GM18873 (cell line): Measurements from ENCODE around the gene LPCAT3.

Experiments
- ATAC-seq: cut with Tn5 transposase; IDR thresholded peaks from one replicate; pipeline ENCODE4 v1.9.1; 2021; ENCODE audit warnings: mild to moderate bottlenecking, moderate library complexity, moderate number of reproducible peaks; ENCODE audit not compliant: unreplicated experiment, low FRiP score

The LPCAT3 gene

DNA sequence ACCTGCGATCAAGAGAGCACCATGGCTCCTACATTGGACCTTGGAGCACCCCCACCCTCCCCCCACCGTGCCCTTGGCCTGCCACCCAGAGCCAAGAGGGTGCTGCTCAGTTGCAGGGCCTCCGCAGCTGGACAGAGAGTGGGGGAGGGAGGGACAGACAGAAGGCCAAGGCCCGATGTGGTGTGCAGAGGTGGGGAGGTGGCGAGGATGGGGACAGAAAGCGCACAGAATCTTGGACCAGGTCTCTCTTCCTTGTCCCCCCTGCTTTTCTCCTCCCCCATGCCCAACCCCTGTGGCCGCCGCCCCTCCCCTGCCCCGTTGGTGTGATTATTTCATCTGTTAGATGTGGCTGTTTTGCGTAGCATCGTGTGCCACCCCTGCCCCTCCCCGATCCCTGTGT lies 76.5 kb downstream of the LPCAT3 start:
- ATAC-seq: no peak

DNA sequence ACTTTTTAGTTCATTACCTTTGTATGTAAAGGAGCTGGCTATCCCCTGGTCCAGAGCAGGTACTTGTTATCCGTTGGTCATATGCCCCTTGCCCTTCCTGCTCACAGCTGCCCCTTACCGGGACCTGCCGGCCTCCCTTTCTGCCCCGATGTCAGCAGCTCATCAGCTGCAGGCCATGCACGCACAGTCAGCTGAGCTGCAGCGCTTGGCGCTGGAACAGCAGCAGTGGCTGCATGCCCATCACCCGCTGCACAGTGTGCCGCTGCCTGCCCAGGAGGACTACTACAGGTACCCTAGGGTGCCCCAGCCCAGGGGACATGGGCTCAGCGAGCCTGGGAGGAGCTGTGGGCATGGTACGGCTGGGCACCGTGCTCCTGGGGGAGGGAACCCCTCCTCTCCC lies 77.0 kb downstream of the LPCAT3 start:
- no peak for ATAC-seq

DNA sequence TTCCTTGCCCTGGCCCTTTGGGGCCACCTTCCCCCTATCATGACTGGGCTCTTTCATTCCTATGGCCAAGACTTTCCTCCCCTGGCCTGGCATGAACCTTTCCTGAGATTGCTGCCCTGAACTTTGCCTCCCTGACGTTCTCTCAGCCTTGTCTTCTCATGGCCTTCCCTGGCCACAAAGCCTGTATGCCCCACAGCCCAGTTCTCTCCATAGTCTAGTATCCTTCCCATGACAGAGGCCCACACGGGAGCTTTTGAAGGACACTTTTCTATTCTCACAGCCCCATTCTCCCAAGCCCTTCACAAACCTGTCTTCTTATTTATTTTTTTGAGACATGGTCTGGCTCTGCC lies 79.1 kb downstream of the LPCAT3 start:
- no peak for ATAC-seq

DNA sequence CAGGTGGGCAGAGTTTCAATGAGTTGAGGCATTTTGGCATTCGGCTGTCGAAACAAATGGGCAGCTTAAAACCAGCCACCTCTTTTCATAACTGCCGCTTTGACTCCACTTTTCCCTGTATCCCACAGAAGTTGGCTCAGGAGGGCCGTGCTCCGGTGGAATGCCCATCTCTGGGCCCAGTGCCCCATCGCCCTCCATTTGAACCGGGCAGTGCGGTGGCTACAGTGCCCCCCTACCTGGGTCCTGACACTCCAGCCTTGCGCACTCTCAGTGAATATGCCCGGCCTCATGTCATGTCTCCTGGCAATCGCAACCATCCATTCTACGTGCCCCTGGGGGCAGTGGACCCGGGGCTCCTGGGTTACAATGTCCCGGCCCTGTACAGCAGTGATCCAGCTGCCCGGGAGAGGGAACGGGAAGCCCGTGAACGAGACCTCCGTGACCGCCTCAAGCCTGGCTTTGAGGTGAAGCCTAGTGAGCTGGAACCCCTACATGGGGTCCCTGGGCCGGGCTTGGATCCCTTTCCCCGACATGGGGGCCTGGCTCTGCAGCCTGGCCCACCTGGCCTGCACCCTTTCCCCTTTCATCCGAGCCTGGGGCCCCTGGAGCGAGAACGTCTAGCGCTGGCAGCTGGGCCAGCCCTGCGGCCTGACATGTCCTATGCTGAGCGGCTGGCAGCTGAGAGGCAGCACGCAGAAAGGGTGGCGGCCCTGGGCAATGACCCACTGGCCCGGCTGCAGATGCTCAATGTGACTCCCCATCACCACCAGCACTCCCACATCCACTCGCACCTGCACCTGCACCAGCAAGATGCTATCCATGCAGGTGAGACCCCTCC lies 79.7 kb downstream of the LPCAT3 start:
- ATAC-seq: no peak

DNA sequence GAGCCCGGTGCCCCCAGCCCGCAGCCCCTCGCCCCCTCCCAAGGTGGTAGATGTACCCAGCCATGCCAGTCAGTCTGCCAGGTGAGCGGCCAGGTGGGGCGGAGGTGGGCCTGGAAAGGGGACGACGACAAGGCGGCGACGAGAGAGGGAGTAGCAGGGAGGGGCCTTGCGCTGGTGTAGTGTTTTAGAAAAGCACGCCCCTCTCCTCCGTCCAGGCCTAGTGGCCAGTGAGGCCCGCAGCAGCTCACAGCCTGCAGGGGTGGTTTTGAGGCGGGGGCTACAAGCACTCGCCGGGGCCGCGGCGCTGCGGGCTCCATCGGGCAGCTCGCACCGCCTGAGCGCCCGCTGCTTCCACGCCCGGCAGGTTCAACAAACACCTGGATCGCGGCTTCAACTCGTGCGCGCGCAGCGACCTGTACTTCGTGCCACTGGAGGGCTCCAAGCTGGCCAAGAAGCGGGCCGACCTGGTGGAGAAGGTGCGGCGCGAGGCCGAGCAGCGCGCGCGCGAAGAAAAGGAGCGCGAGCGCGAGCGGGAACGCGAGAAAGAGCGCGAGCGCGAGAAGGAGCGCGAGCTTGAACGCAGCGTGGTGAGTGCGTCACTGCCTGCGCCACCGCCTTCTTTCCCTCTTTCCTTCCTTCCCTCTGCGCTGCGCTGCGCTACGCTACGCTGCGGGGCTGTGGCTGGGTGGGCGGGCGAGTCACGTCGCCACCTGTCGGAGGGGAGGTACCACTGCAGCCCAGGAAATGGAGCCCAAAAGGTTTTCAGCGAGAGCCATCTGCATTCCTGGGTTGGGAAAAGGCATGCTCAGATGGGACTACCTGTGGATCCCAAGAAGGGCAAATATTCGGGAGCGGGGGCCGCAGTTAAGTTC lies 80.6 kb downstream of the LPCAT3 start:
- ATAC-seq: peak; percentile 83

DNA sequence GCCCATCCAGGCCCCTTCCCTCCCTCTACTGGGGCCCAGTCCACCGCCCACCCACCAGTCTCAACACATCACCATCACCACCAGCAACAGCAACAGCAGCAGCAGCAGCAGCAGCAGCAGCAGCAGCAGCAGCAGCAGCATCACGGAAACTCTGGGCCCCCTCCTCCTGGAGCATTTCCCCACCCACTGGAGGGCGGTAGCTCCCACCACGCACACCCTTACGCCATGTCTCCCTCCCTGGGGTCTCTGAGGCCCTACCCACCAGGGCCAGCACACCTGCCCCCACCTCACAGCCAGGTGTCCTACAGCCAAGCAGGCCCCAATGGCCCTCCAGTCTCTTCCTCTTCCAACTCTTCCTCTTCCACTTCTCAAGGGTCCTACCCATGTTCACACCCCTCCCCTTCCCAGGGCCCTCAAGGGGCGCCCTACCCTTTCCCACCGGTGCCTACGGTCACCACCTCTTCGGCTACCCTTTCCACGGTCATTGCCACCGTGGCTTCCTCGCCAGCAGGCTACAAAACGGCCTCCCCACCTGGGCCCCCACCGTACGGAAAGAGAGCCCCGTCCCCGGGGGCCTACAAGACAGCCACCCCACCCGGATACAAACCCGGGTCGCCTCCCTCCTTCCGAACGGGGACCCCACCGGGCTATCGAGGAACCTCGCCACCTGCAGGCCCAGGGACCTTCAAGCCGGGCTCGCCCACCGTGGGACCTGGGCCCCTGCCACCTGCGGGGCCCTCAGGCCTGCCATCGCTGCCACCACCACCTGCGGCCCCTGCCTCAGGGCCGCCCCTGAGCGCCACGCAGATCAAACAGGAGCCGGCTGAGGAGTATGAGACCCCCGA lies 81.4 kb downstream of the LPCAT3 start:
- ATAC-seq: no peak

DNA sequence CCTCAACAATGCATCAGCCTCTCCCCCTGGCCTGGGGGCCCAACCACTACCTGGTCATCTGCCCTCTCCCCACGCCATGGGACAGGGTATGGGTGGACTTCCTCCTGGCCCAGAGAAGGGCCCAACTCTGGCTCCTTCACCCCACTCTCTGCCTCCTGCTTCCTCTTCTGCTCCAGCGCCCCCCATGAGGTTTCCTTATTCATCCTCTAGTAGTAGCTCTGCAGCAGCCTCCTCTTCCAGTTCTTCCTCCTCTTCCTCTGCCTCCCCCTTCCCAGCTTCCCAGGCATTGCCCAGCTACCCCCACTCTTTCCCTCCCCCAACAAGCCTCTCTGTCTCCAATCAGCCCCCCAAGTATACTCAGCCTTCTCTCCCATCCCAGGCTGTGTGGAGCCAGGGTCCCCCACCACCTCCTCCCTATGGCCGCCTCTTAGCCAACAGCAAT lies 82.1 kb downstream of the LPCAT3 start:
- no peak for ATAC-seq

DNA sequence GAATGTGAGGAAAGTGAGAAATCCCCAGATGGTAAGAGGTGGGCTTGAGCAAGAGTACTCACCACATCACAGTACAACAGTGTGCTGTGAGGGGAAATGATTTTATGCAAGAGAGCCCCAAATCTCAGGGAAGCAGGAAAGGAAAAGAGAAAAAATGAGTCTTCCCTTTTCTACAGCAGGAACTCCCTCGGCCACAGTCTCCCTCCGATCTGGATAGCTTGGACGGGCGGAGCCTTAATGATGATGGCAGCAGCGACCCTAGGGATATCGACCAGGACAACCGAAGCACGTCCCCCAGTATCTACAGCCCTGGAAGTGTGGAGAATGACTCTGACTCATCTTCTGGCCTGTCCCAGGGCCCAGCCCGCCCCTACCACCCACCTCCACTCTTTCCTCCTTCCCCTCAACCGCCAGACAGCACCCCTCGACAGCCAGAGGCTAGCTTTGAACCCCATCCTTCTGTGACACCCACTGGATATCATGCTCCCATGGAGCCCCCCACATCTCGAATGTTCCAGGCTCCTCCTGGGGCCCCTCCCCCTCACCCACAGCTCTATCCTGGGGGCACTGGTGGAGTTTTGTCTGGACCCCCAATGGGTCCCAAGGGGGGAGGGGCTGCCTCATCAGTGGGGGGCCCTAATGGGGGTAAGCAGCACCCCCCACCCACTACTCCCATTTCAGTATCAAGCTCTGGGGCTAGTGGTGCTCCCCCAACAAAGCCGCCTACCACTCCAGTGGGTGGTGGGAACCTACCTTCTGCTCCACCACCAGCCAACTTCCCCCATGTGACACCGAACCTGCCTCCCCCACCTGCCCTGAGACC lies 82.7 kb downstream of the LPCAT3 start:
- ATAC-seq: no peak

DNA sequence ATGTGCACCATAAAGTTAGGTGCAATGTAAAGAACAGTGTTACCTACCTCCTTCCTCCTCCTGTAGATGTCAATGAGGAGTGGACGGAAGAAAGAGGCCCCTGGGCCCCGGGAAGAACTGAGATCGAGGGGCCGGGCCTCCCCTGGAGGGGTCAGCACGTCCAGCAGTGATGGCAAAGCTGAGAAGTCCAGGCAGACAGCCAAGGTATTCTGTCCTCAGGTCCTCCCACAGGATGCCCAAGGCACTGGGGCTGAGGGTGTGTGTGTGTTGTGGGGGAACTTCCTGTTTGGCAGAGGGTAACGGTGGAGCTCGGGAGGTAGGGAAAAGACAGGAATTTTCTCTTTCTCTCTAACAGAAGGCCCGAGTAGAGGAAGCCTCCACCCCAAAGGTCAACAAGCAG lies 84.2 kb downstream of the LPCAT3 start:
- no peak for ATAC-seq

DNA sequence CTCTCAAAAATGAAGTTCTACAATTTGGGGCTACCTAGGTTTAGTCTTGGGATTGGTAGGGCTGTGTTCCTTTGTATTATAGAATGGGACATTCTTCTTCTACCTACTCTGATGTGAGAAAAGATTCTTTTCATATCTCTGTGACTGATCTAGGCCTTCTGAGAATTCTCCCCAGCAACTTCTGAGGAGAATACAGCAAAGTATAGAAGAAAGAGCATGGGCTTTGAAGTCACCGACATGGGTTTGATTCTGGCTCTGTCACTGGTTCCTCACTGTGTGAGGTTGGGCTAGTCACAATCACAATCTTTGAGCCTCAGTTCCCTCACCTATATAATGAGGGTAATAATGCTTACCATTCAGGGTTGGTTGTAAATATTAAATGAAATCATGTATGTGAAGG lies 85.5 kb downstream of the LPCAT3 start:
- no peak for ATAC-seq

DNA sequence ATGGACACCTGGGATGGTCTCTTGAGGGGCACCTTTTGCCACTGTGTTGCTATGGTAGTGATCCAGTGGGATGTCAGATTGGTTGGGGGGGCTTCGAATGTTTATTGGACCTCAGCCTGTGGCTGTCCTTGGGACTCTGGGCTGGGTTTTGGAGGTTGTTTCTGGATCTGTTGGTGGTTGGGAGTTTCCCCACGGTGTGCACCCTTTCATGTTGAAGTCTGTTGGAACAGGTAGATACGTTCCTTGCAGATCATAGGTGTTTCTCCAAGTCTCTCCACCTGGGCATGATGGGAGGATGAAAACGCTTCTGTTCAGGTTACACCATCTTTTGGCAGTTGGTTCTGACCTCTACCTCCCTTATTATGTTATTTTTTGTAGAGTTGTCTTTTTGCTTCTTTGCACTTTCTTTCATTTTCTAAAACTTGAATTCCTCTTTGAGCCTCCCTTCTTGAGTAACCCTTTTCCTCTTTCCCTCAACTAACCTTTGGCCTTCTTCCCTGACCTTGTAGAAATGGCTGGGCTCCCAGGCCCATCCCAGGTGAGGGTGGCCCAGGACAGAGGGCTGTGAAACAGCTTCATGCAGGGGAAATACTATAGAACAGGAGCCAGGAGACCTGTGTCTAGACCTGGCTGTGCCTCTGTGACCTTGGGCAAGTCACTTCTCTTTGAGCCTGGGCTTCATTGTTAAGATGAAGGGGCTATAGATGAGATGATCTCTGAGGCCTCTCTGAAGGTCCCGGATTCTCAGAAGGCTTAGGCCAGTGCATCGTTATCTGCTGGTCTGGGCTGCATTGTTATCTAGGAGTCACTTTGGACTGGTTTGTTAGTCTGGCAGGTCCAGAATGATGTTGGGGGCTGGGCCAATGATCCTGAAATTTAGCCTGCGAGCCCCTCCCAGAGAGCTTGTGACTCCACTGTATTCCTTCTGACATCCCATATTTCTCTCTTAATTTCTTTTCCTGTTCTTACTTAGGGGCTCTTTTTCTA lies 88.5 kb downstream of the LPCAT3 start:
- ATAC-seq: no peak

DNA sequence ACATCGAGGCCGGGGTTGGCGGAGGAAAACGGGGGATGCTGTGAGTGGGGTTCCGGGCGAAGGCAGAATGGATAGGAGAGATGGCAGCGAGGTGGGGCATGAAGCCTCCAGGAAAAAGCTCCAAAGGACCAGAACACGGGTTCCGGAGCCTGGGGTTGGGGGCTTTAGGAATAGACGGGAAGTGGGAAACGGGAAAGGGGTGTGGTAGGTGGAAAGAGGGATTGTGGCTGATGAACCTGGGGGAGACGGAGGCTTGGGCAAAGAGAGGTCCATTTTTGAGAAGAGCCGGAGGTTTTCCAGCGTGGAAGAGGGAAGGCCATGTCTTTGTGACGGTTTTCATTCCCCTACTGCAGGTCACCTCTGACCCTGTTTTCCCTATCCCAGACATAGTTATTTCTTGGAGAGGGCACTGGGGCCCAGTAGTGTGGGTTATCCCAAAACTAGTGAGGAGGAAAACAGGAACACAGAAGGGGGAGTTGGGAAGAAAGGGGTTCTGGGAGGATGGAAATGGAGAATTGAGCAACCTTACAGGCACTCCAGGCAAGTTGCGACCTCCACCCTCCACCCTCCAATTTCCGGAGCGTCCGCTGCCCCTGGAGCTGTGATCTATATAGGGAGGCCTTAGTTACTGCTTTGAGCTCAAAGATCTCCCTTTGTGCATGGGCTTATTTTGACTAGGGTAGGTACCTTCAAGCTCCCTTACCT lies 89.4 kb downstream of the LPCAT3 start:
- no peak for ATAC-seq

DNA sequence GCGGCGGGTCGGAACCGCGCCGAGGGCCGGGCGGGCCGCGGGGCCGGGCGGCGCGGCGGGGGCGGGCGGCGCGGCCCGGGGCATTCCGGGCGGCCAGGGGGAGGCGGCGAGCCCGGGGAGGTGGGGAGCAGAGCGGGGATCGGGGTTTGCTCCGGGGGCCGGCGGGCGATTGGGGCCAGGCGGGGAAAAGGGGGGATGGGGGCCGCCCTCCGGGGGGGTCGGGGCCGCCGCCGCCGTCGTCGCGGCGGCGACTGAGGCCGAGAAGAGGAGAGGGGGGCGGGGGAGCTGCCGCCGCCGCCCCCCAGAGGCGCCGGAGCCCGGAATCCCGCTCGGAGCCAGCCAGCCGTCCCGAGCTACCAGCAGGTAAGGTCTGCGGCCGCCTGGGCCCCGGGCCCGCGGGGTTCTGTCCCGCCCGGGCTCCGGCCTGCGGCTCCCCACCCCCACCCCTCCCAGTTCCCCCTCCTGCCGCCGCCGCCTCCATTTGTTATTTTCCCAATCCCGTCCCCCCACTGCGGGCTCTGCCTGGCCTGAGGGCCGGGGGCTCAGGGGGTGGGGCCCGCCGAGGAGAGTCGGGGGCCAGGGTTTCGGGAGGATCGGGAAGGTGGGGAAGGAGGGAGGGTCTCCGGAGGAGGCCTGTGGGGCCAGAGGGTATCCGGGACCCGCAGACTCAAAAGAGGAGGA lies 90.1 kb downstream of the LPCAT3 start:
- no peak for ATAC-seq

DNA sequence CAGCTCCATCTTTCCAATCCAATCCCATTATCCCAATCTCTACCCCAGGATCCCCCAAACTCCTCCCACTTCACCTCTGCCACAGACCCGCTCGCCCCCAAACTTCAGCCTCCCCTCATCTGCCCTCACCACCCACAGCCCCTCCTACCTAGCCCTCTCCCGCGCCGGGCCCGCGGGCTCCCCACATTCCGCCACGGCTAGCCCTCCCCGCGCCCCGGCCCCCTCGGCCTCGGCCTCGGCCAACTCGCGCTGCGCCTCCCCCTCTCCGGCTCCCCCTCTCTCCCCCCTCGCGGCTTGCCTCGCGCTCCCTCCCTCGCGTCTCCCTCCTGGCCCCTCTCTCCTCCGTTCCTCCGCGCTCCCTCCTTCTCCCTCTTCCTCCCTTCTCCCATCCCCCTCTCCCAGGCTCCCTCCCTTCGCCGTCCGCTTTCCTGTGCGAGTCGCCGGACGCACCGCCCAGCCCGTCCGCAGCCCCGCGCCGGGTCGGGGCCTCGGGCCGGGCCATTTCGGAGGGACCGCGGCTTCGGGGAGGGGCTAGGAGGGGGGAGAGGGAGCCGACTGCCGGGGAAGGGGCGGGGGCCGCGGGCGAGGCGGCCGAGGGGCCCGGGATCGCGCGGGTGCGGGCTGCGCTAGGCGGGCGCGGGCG lies 90.8 kb downstream of the LPCAT3 start, which contains the start of gene ATN1:
Gene ATN1 (plus strand): TSS at position 581 of the 643 bp plus-strand sequence. CDS start 6,043 bp downstream, outside the sequence.
- ATAC-seq: no peak
